NCI-H774 (cell line): ENCODE results near the gene CST7.
"Not testable (repeated sequence)": the region's sequence is repeated elsewhere in the genome, so short reads cannot be mapped to it uniquely, and the experiment has no call there.

ENCODE experiments used
- DNase-seq: peaks from one replicate; lab custom pipeline; 2025; lab: John Stamatoyannopoulos, UW

The CST7 gene

GRCh38 chr20:24929867-24930723, 19.0 kb upstream of the CST7 start:
- DNase-seq, result peak; percentile 68

- peak; percentile 6 for DNase-seq
These were observed 18.1 kb upstream of the CST7 start for GRCh38 chr20:24930724-24931688.

GRCh38 chr20:24931893-24932292, 17.2 kb upstream of the CST7 start:
- DNase-seq, result not testable (repeated sequence)

DNA sequence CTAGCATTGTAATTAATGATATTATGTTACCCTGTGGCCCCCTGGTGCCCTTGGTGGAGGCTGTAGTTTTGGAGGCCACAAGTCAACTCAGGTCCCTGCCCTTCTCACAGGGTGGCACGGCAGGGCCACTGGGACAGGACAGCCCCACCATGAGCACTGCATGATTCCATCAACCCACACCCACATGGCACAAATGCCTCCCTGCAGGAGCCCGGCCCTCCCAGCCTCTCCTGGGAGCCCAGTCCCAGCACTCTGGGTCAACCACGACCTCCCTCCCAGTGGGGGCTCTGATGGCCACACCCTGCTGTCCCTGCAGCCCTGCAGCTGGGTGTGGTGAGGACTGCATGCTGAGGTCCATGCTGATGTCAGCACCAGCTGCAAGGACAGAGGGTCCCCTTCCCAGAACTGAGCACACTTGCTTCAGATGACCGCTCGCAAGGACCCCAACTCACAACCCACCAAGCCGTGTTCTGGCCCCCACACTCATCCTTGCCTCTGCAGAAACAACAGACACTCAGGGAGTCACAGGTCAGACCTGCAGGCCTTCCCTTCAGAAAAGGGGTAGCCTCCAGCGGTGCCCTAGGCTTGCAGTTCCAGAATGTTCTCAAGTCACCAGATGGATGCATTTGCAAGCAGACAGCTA, 15.7 kb upstream of the CST7 start:
- no peak for DNase-seq

- DNase-seq, result no peak
These were observed 14.9 kb upstream of the CST7 start for GRCh38 chr20:24934101-24934661.

DNA sequence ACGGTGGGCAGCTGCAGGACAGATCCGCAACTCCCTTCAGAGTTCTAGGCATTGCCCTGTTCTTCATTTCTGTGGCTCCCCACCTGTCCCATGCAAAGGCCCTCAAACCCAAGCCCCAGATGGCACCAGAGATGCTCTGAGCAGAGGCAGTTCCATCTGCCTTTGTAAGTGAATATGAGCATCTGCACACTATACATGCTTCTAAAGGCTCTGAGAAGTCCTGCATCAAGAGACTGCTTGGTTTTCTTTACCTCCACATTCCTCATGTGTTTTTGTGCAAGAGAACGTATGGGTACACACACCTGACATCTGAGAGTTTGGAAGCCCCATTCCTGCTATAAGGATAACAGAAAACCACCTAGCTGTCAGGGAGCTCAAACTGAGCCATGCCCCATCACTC, 14.4 kb upstream of the CST7 start:
- DNase-seq, result no peak

DNA sequence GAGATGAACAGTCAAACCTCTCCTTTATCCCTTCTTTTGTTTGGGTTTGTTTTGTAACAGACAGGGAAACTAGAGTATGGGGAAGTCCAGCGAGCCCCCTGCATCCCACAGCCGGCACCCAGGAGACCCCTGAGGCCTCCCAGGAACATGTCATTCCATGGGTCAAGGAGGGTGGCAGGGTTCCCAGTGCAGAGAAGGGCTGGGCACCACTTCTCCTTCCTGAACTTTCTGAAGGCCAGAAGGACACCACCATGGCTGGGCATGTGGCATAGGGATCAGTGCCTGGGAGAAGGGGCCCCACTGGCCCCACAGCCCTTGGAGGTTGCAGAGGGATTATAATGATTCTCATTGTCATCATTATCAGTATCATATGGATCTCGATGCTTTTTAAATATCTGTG, 13.9 kb upstream of the CST7 start:
- no peak for DNase-seq

- no peak for DNase-seq
These were observed 13.1 kb upstream of the CST7 start for GRCh38 chr20:24935766-24936525.

DNA sequence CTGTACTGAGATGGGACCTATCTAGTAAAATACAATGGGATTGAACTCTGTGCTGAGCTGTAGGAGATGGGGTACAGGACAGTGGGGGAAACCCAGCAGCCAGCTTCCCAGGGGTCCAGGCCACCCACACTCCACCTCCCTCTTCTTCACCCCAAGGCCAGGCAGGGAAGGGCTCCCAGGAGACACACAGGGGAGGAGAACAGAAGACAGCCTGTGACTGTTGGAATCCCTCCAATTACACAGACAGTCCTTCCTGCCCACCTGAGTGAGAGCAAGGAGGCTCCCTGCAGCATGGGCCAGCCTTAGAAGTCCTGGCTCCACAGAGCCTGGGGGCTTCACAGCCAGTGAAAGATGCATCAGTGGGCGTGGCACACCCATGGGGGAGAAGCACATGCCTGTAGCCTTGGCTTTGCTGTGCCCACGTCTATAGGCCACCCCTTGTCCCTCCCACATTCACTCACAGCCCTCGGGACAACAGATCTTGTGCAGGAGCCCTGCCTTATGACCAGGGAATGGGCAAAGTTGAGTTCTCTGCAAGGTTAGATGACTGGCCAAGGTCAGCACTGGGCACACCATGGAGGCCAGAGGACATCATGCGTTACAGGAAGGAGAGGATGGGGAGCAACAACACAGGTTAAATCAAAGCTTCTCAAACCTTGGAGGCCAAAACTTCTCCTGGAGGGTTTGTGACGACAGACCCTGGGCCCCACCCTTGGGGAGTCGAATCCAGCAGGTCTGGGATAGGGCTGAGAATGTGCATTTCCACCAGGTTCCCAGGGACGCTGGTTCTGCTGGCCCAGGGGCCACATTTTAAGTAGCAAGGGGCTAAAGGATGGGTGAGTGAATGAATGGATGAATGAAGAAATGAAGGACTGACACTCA, 12.3 kb upstream of the CST7 start:
- DNase-seq, result no peak

GRCh38 chr20:24937579-24937978, 11.5 kb upstream of the CST7 start:
- no peak for DNase-seq

- no peak for DNase-seq
These were observed 10.6 kb upstream of the CST7 start for GRCh38 chr20:24938498-24938897.

DNA sequence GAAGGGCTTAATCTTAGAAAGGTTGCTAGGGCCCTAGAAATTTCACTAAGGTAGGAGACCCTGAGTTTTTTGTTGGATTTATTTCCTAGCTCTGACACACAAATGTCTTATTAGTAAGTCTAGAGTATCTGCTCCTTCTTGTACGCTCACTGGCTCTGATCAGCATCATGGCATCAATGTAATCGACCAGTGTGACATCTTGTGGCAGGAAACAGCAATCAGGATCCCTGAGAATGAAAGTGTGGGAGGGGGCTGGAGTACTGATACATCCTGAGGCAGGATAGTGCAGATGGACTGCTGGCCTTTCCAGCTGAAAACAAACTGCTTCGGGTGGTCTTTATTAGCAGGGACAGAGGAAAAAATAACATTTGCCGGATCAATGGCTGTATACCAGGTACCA, 10.0 kb upstream of the CST7 start:
- no peak for DNase-seq

DNA sequence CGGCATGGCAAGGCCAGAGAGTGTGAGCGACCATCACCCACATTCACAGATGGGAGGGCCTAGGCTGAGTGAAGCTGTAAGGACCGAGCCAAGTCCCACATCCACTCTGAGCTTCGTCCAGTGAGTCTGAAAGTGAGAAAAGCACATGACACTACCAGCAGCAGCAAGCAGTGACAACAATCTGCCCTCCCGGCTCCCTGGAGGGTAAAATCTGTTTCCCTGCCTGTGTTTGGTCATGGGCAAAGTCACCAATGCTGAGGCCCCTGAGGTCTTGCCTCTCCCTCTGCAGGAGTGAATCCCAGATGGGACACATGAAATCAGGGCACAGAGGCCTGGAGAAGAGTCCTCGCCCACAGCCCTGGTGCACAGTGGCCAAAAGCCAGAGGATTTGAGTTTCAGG, 6.4 kb upstream of the CST7 start:
- DNase-seq, result no peak

DNA sequence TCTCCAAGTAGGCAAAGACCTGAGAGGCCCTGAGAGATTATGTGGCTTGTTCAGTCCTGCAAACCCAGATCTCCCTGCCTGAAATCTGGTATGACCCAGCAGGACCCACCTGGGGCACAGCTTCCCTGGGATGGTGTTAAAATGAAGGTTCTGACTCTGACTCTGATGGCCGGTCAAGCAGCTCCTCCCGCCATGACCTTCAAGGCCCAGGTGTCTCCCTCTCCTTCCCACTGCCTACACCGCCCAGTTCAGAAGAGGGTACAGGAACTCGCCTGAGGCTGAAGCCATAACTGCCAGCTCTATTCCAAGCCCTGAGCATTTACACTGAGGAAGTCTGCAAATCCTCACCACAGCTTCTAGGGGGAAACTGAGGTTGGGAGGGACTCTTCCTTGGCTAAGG, 5.9 kb upstream of the CST7 start:
- no peak for DNase-seq

DNA sequence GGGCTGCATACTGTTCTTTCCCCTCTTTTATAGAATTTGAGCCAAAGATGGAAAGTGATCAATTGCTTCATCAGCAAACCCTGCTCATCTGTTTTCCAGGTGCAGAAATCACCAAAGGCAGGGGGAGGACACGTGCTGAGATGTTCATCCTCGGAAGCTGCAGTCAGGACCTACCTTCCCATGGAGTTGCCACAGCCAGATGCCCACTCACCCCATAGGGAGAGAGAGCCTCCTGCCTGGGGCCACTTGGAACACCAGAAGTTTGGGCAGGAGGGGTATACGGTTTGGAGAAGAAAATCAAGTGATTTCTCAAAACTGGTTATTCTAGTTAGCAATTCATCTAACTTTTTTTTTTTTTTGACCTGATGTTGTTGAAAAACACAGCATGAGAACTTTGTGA, 5.3 kb upstream of the CST7 start:
- no peak for DNase-seq

- not testable (repeated sequence) for DNase-seq
These were observed 2.7 kb upstream of the CST7 start for GRCh38 chr20:24946376-24946775.

GRCh38 chr20:24948396-24948938, 602 bp upstream of the CST7 start:
- DNase-seq, result not testable (repeated sequence)

DNA sequence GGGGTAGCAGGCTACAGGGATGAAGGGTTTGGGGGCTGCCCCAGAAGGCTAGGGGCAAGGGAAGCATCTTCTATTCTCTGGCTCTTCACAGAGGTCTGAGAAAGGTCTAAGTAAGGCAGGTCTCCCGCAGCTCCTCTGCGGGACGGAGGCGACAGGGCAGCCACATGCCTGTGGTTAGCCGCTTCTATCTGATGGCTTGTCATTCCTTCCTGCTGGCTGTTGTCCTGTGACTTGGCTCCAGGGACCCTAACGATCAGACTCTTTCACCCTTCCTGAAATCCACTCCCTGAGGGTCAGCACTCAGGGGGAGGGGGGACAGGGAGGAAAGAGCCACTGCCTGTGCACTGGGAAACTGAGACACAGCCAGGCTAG, 673 bp downstream of the CST7 start:
- no peak for DNase-seq

DNA sequence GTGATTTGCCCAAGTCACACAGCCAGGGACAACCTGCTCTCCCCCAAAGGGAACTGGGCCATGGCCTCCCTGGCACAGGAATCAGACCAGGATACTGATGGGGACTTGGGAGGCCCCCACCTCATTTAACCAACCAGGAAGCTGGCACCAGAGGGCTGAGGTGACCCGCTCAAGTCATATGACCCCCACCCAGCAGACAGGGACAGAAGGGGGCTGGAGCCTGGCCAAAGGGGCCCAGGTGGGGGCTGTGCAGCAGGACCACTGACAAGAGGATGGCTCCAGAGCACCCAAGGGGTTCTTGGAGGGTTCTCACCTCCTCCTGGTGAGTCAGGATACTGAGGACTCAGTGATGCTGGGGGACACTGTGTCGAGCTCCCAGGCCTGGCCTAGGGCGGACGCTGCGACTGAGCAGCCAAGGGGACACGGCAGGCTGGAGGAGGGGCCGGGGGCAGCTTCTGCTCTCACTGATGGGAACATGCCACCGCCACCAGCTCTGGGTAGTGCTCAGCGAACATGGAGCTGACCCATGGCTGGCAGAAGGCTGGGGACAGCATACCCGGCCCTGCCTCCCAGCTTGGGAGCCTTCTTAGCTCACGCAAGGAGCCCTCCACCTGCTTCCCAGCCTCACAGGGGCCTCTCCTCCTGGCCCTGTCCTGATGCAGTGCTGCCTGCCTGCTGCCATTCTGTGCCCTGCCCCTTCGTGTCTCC, 1.2 kb downstream of the CST7 start:
- DNase-seq, result no peak
